Measurements from ENCODE around the gene PARD3.

Gene PARD3

DNA sequence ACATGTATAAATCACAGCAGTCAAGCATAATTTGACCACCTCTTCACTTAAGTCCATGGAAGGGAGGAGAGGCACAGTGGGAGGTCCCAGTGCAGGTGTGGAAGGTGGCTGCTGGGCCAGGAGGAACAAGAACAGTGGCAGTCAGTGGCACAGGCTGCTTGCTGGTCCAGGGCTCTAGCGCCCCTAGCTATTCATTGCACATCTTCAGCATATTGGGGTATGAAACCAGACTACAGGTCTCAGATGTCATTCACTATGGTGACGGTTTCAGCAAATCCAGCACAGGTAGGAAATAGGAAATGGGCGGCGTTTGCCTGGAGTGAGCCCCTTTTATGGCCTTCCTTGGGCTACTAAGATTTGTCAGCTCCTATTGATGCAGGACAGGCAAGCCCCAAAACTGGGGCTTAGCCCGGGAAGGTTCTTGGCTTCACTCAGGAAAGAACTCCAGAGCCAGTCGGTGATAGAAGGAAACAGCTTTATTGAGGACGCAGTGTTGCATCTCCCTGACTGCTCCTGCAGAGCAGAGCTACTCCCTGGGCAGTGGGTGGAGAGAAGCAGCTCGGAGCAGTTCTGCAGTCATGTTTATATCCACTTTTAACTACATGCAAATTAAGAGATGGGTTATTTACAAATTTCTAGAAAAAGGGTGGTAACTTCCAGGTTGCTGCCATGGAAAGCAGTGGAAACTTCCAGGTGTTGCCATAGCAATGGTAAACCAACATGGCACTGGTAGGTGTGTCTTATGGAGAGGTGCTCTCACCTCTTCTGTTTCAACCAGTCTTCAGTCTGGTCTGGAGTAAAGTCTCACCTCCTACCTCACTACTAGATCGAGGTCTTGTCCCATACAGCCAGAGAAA lies 608.8 kb downstream of the PARD3 start:
- ChIA-PET POLR2A (no interaction called here), CTCF (no interaction called here)
- DNase-seq (ENCODE audit: low read depth, low spot score) = no peak
- no peak overlapping the region for H3K4me3 ChIP-seq (ENCODE audit: low read depth, low read length)
- TF ChIP-seq, protein P1, sequence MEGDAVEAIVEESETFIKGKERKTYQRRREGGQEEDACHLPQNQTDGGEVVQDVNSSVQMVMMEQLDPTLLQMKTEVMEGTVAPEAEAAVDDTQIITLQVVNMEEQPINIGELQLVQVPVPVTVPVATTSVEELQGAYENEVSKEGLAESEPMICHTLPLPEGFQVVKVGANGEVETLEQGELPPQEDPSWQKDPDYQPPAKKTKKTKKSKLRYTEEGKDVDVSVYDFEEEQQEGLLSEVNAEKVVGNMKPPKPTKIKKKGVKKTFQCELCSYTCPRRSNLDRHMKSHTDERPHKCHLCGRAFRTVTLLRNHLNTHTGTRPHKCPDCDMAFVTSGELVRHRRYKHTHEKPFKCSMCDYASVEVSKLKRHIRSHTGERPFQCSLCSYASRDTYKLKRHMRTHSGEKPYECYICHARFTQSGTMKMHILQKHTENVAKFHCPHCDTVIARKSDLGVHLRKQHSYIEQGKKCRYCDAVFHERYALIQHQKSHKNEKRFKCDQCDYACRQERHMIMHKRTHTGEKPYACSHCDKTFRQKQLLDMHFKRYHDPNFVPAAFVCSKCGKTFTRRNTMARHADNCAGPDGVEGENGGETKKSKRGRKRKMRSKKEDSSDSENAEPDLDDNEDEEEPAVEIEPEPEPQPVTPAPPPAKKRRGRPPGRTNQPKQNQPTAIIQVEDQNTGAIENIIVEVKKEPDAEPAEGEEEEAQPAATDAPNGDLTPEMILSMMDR (IDR thresholded peaks at IDR 0.05; ENCODE audit: insufficient read depth, low read length, missing control alignments) = no peak

DNA sequence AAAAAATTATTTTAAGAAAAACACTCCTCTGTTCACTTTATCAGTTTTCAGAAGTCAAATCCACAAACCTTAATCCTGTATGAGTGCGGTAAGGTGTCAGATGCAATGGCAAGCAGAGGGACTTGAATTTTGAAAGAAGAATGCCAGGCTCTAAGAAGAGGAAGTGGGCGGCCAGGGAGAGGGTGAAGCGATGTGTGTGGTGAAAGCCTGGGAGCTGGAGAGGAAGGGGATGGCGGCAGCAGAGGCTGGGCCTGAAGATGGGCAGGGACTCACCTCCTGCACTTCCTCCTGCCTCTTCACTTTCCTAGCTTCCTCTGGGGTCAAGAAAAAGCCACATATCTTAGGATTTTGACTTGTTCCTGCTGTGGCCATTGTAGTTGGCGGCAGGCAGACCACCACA lies 609.6 kb downstream of the PARD3 start:
- ChIA-PET POLR2A (no interaction called here), CTCF (no interaction called here)
- TF ChIP-seq, protein P1 (IDR thresholded peaks at IDR 0.05; ENCODE audit: insufficient read depth, low read length, missing control alignments) = no peak
- no peak overlapping the region for H3K4me3 ChIP-seq (ENCODE audit: low read depth, low read length)
- no peak for DNase-seq (ENCODE audit: low read depth, low spot score)

DNA sequence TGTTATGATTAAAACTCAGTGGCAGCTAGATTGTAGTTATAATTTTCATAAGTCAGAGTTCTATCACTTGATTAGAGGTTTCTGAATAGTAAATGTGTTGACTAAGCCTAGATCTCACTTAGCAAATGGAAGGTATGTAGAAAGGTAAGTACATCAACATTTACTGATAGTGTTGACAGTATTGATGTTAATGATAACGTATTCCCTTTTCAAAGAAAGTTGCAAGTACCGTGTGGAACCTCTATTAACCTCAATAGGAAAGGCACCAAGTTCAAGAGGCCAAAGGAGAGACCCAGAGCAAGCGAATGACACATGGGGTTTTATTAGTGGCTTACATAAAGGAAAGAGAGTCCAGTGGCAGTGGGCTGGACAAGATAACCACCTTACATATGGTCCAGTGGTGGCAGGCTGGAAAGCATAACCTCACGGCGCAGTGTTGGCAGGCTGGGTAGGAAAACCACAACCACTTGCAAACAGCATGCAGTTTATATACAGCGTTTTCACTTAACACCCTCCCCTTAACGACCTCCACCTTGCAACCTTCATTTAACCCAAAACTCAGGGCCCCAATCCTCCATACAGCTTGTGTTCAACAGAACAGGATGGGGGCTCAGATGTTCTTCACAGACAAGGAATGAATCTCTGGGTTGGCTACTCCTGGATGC lies 611.0 kb downstream of the PARD3 start:
- POLR2A ChIA-PET = no interaction called here
- no peak for DNase-seq (ENCODE audit: low read depth, low spot score)
- TF ChIP-seq, protein P1 (IDR thresholded peaks at IDR 0.05; ENCODE audit: insufficient read depth, low read length, missing control alignments) = no peak
- no peak overlapping the region for H3K4me3 ChIP-seq (ENCODE audit: low read depth, low read length)
- CTCF ChIA-PET = no interaction called here

DNA sequence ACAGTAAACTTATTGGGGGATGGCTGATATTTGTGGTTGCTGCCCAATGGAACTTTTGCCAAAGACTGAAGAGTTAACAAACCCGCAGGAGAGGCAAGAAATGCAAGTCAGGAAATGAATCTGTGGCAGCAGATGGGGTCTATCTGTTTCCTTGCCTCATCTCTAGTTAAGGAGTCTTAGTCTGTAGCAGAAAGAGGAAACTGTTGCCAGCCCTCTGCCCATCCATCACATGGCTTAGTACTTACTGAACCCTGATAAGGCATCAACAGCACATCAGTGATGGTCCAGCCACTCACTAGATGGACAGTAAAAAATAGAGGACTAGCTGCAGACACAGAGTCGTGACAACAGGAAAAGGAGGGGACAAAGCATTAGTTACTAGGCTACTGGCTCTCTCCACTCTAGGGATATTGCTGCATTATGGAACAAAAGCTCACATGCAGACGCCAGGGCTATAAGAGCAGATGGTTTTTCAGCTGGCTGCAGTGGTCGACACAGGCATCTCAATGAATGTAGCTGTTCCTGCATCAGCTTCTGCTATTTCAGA lies 614.7 kb downstream of the PARD3 start:
- no peak for DNase-seq (ENCODE audit: low read depth, low spot score)
- TF ChIP-seq, protein P1 (IDR thresholded peaks at IDR 0.05; ENCODE audit: insufficient read depth, low read length, missing control alignments) = no peak
- ChIA-PET POLR2A (no interaction called here), CTCF (no interaction called here)
- H3K4me3 ChIP-seq (ENCODE audit: low read depth, low read length) = no peak overlapping the region

DNA sequence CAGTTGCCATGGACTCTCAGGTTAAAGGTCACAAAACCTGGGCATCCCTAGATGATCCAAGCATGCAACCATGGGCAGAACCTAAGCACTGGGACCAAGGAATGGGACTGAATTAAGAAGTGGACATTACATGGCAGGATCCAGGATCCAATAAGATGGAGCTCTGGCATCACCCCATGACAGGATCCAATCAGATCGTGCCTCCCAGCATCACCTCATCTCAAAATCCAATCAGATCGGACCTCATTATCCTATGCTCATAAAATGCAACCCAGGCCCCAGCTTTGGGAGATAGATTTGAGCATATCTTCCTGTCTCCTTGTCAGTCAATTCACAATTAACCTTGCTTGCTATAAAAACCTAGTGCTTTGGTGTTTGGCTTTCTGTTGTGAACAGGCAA lies 616.1 kb downstream of the PARD3 start:
- ChIA-PET CTCF (interaction anchor here (1.5 kb wide), 1 partner anchor 868 kb away, joined by 3 read pairs; no protein-coding TSS in a partner anchor), POLR2A (no interaction called here)
- no peak for DNase-seq (ENCODE audit: low read depth, low spot score)
- TF ChIP-seq, protein P1 (IDR thresholded peaks at IDR 0.05; ENCODE audit: insufficient read depth, low read length, missing control alignments) = no peak
- no peak overlapping the region for H3K4me3 ChIP-seq (ENCODE audit: low read depth, low read length)

DNA sequence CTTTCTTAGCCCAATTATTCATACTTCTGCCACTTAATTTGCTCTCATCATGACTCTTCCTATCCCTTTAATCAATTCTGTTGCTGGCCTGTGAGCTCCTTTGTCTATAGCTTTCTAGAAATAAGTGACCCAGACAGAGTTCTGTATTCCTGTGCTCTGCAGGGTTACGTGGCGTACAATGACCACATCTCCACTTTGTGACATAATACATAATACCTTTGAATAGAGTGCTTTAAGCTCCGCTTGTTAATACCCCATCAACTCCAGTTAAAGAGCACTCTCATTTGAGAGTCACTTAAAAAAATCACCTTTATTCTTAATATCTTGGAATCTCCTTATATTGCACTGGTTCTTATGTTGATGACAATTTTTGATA lies 619.0 kb downstream of the PARD3 start:
- ChIA-PET POLR2A (no interaction called here), CTCF (no interaction called here)

More for the DNA sequence above, 619.0 kb downstream of the PARD3 start:
- TF ChIP-seq, protein P1 (IDR thresholded peaks at IDR 0.05; ENCODE audit: insufficient read depth, low read length, missing control alignments) = no peak
- no peak for DNase-seq (ENCODE audit: low read depth, low spot score)
- no peak overlapping the region for H3K4me3 ChIP-seq (ENCODE audit: low read depth, low read length)

All from AG04449 (cell line).